H9 (cell line): ENCODE measurements around the gene CCDC198. TPM values are rescaled to one million over a fixed set of nuclear protein-coding genes. Genes with fewer than 3 reads are reported as not detected.

Experiments
- DNase-seq: peaks from one replicate; pipeline ENCODE4 v3.0.0-alpha.2; 2017
- H2AFZ ChIP-seq: one replicate; pipeline ENCODE4 v1.6.1; 2013; ENCODE audit warnings: mild to moderate bottlenecking, low read length, control low read depth, moderate library complexity
- H2AK5ac ChIP-seq: 2 replicates; pipeline ENCODE4 v1.6.1; 2013; ENCODE audit warnings: low read length, control low read depth, mixed read lengths; ENCODE audit not compliant: insufficient read length
- H2BK120ac ChIP-seq: one replicate; pipeline ENCODE4 v1.6.1; 2013; ENCODE audit warnings: low read depth, mild to moderate bottlenecking, low read length, control low read depth, inconsistent platforms; ENCODE audit not compliant: poor library complexity, severe bottlenecking
- H2BK12ac ChIP-seq: 2 replicates; pipeline ENCODE4 v1.6.1; 2013; ENCODE audit warnings: low read length, control low read depth, mixed read lengths, low read depth; ENCODE audit not compliant: insufficient read length
- H2BK15ac ChIP-seq: 2 replicates; pipeline ENCODE4 v1.6.1; 2013; ENCODE audit warnings: low read depth, low read length, control low read depth
- H2BK20ac ChIP-seq: one replicate; pipeline ENCODE4 v1.6.1; 2013; ENCODE audit warnings: low read depth, mild to moderate bottlenecking, low read length, control low read depth, inconsistent platforms; ENCODE audit not compliant: poor library complexity, severe bottlenecking
- H2BK5ac ChIP-seq: 2 replicates; pipeline ENCODE4 v1.6.1; 2013; ENCODE audit warnings: low read length, control low read depth, mixed read lengths; ENCODE audit not compliant: insufficient read length
- H3K14ac ChIP-seq: 2 replicates; pipeline ENCODE4 v1.6.1; 2013; ENCODE audit warnings: low read length, control low read depth; ENCODE audit not compliant: insufficient read depth
- H3K18ac ChIP-seq: 2 replicates; pipeline ENCODE4 v1.6.1; 2013; ENCODE audit warnings: low read depth, mild to moderate bottlenecking, mixed read lengths, low read length, control low read depth; ENCODE audit not compliant: insufficient read length
- H3K23ac ChIP-seq: 2 replicates; pipeline ENCODE4 v1.6.1; 2013; ENCODE audit warnings: low read length, control low read depth, mixed read lengths, low read depth; ENCODE audit not compliant: insufficient read length
- H3K23me2 ChIP-seq: 2 replicates; pipeline ENCODE4 v1.6.1; 2013; ENCODE audit warnings: low read depth, mild to moderate bottlenecking, mixed read lengths, low read length, control low read depth; ENCODE audit not compliant: insufficient read length, poor library complexity, severe bottlenecking
- H3K27ac ChIP-seq: 2 replicates; pipeline ENCODE4 v1.5.1; 2013; ENCODE audit warnings: low read length, control low read depth, mixed read lengths, low read depth; ENCODE audit not compliant: insufficient read length
- H3K27me3 ChIP-seq: 2 replicates; pipeline ENCODE4 v1.6.1; 2013; ENCODE audit warnings: low read length, control low read depth, inconsistent platforms; ENCODE audit not compliant: insufficient read depth
- H3K4ac ChIP-seq: 2 replicates; pipeline ENCODE4 v1.6.1; 2013; ENCODE audit warnings: low read depth, mild to moderate bottlenecking, control low read depth, inconsistent platforms, low read length, moderate library complexity
- H3K4me1 ChIP-seq: 2 replicates; pipeline ENCODE4 v1.6.1; 2013; ENCODE audit warnings: low read length, control low read depth, inconsistent platforms; ENCODE audit not compliant: insufficient read depth
- H3K4me2 ChIP-seq: 2 replicates; pipeline ENCODE4 v1.6.1; 2013; ENCODE audit warnings: low read length, control low read depth, mixed read lengths; ENCODE audit not compliant: insufficient read length, insufficient read depth
- H3K56ac ChIP-seq: 2 replicates; pipeline ENCODE4 v1.6.1; 2013; ENCODE audit warnings: low read depth, mild to moderate bottlenecking, mixed read lengths, low read length, control low read depth; ENCODE audit not compliant: insufficient read length
- H3K79me1 ChIP-seq: 2 replicates; pipeline ENCODE4 v1.6.1; 2013; ENCODE audit warnings: low read depth, mild to moderate bottlenecking, moderate library complexity, low read length, control low read depth, inconsistent platforms; ENCODE audit not compliant: insufficient read depth, poor library complexity, severe bottlenecking
- H3K79me2 ChIP-seq: 2 replicates; pipeline ENCODE4 v1.6.1; 2013; ENCODE audit warnings: low read length, control low read depth, inconsistent platforms; ENCODE audit not compliant: insufficient read depth
- H3K9ac ChIP-seq: 2 replicates; pipeline ENCODE4 v1.6.1; 2013; ENCODE audit warnings: low read length, control low read depth, mixed read lengths; ENCODE audit not compliant: insufficient read length; ENCODE audit errors: extremely low read depth
- H3K9me3 ChIP-seq: one replicate; pipeline ENCODE4 v1.6.1; 2013; ENCODE audit warnings: low read depth, low read length, inconsistent platforms; ENCODE audit not compliant: control insufficient read depth
- H3T11ph ChIP-seq: one replicate; pipeline ENCODE4 v1.6.1; 2013; ENCODE audit warnings: mild to moderate bottlenecking, low read length, control low read depth, inconsistent platforms
- H4K20me1 ChIP-seq: one replicate; pipeline ENCODE4 v1.6.1; 2013; ENCODE audit not compliant: control insufficient read depth, insufficient read length, insufficient read depth
- H4K5ac ChIP-seq: 2 replicates; pipeline ENCODE4 v1.6.1; 2013; ENCODE audit warnings: low read depth, mild to moderate bottlenecking, mixed read lengths, low read length, control low read depth; ENCODE audit not compliant: insufficient read length
- H4K8ac ChIP-seq: replicated peaks from 2 replicates; pipeline ENCODE4 v1.6.1; 2013; ENCODE audit warnings: low read length, control low read depth, mixed read lengths, low read depth; ENCODE audit not compliant: insufficient read length
- H4K91ac ChIP-seq: 2 replicates; pipeline ENCODE4 v1.6.1; 2013; ENCODE audit warnings: low read depth, mild to moderate bottlenecking, moderate library complexity, mixed read lengths, low read length, control low read depth; ENCODE audit not compliant: insufficient read length
- H3K27ac Mint-ChIP-seq, 3 experiments: 2 replicates in 2 of 3; 3 replicates in 1 of 3; pipeline ENCODE4 v1.8.0; 2020 to 2021; ENCODE audit warnings: mixed read lengths in 3 of 3, mild to moderate bottlenecking in 1 of 3, moderate library complexity in 1 of 3
- H3K27me3 Mint-ChIP-seq: 2 replicates; pipeline ENCODE4 v1.8.0; 2021; ENCODE audit warnings: low read depth, mild to moderate bottlenecking, moderate library complexity, mixed read lengths
- H3K36me3 Mint-ChIP-seq, 3 experiments: 2 replicates in 2 of 3; 3 replicates in 1 of 3; pipeline ENCODE4 v1.8.0; 2020 to 2021; ENCODE audit warnings: low read depth in 3 of 3, mixed read lengths in 3 of 3; ENCODE audit not compliant: insufficient read depth in 1 of 3
- H3K4me1 Mint-ChIP-seq, 2 experiments: 2 replicates each; pipeline ENCODE4 v1.8.0; 2020; ENCODE audit warnings: mixed read lengths in 2 of 2
- H3K4me3 Mint-ChIP-seq, 2 experiments: 2 replicates in 1 of 2; 3 replicates in 1 of 2; pipeline ENCODE4 v1.8.0; 2020 to 2021; ENCODE audit warnings: mild to moderate bottlenecking in 2 of 2, mixed read lengths in 2 of 2, moderate library complexity in 1 of 2
- H3K9me3 Mint-ChIP-seq, 2 experiments: 2 replicates in 1 of 2; 3 replicates in 1 of 2; pipeline ENCODE4 v1.8.0; 2020; ENCODE audit warnings: mild to moderate bottlenecking in 2 of 2, mixed read lengths in 2 of 2, moderate library complexity in 1 of 2
- WGBS: extraction: QIAGEN DNeasy Blood & Tissue Kit; methylation state at CpG from one replicate; pipeline ENCODE4 v1.1.7; 2013; ENCODE audit warnings: missing lambda C conversion rate, low lambda C conversion rate, mixed read lengths; ENCODE audit not compliant: insufficient read length; ENCODE audit errors: extremely low coverage; 5-methylcytosine and 5-hydroxymethylcytosine counted together
- total RNA-seq: library from RNA; stranded (reverse); gene quantifications from 2 replicates; pipeline ENCODE4 v1.2.1, GENCODE V29; 2021
- TF ChIP-seq, protein P1 (sequence below): fragments of 200-600 bp; sonication (generic); conservative IDR thresholded peaks from 3 replicates; pipeline ENCODE4 v1.8.0; 2021; ENCODE audit warnings: antibody characterized with exemption, mild to moderate bottlenecking

Gene CCDC198
- total RNA-seq, 1 experiment from 2014 or later = not detected

DNA sequence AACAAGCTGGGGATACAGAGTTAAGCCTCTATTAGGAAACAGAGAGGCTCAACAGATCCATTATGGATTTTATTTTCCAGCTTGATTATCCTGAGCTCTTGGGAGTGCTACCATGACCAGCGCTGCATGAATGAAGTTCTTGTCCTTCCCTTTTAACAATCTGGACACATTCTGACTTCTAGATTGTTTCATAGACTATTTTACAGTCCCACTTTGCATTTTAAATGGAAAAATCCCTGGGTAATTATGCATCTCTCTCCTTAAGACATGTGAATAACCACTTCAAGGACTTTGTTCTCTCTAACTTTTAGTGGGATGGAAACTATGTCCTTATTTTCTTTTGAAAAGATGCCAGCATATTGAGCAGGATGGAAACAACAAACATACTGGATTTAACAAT, 2.0 kb downstream of the CCDC198 start:
- Mint-ChIP-seq H3K36me3 (no peaks in the 10 kb centered on the region), H3K9me3 (no peaks in the 10 kb centered on the region), H3K27me3 (no peaks in the 10 kb centered on the region), H3K4me3 (no peak overlapping the region), H3K4me1 (peaks cover 15 to 17% of the 10 kb centered on the region in 2 experiments), H3K27ac (no peak overlapping the region)
- WGBS = no CpG with 5 or more reads among the region's 1 CpG
- no peak overlapping the region for H3K4me2 ChIP-seq
- H2BK15ac ChIP-seq = no peak overlapping the region
- no peaks in the 10 kb centered on the region for H3K79me2 ChIP-seq
- no peak overlapping the region for H2BK12ac ChIP-seq
- H4K91ac ChIP-seq = no peak overlapping the region
- no peak overlapping the region for H3K4ac ChIP-seq
- no peak overlapping the region for H2BK20ac ChIP-seq
- no peak overlapping the region for H3T11ph ChIP-seq
- no peak overlapping the region for H3K18ac ChIP-seq
- 0 out of 2 replicates have a peak, but pooled peaks cover 2% of the 10 kb centered on the region for H3K4me1 ChIP-seq
- H3K56ac ChIP-seq = no peak overlapping the region
- H4K8ac ChIP-seq = no peak overlapping the region
- H3K23ac ChIP-seq = no peak overlapping the region
- no peaks in the 10 kb centered on the region for H3K23me2 ChIP-seq
- DNase-seq = no peak
- no peaks in the 10 kb centered on the region for H3K79me1 ChIP-seq
- H3K9ac ChIP-seq = no peak overlapping the region
- no peaks in the 10 kb centered on the region for H4K20me1 ChIP-seq
- no peak overlapping the region for H3K27ac ChIP-seq
- no peak overlapping the region for H3K14ac ChIP-seq
- no peaks in the 10 kb centered on the region for H3K27me3 ChIP-seq
- H2BK120ac ChIP-seq = no peak overlapping the region
- H3K9me3 ChIP-seq = no peaks in the 10 kb centered on the region
- no peak overlapping the region for H2AK5ac ChIP-seq
- TF ChIP-seq, protein P1, sequence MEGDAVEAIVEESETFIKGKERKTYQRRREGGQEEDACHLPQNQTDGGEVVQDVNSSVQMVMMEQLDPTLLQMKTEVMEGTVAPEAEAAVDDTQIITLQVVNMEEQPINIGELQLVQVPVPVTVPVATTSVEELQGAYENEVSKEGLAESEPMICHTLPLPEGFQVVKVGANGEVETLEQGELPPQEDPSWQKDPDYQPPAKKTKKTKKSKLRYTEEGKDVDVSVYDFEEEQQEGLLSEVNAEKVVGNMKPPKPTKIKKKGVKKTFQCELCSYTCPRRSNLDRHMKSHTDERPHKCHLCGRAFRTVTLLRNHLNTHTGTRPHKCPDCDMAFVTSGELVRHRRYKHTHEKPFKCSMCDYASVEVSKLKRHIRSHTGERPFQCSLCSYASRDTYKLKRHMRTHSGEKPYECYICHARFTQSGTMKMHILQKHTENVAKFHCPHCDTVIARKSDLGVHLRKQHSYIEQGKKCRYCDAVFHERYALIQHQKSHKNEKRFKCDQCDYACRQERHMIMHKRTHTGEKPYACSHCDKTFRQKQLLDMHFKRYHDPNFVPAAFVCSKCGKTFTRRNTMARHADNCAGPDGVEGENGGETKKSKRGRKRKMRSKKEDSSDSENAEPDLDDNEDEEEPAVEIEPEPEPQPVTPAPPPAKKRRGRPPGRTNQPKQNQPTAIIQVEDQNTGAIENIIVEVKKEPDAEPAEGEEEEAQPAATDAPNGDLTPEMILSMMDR = no peak
- H4K5ac ChIP-seq = no peak overlapping the region
- no peak overlapping the region for H2AFZ ChIP-seq
- no peak overlapping the region for H2BK5ac ChIP-seq
